GF-D8 (cell line): Measurements from ENCODE around the gene SLC9A4.
A peak's percentile ranks its signal among the peaks of the same experiment; 100 is the strongest.

ENCODE experiments used
- DNase-seq: peaks from one replicate; lab custom pipeline; 2025; lab: John Stamatoyannopoulos, UW

Gene SLC9A4

GRCh38 chr2:102502576-102502975, 29.6 kb downstream of the SLC9A4 start:
- no peak for DNase-seq

GRCh38 chr2:102504833-102505232, 31.8 kb downstream of the SLC9A4 start:
- no peak for DNase-seq

- DNase-seq, result no peak
Observed at GRCh38 chr2:102505290-102505689, 32.3 kb downstream of the SLC9A4 start.

- no peak for DNase-seq
Observed at GRCh38 chr2:102506743-102507142, 33.7 kb downstream of the SLC9A4 start.

- peak; percentile 49 for DNase-seq
Observed at GRCh38 chr2:102508863-102509262, 35.8 kb downstream of the SLC9A4 start.

DNA sequence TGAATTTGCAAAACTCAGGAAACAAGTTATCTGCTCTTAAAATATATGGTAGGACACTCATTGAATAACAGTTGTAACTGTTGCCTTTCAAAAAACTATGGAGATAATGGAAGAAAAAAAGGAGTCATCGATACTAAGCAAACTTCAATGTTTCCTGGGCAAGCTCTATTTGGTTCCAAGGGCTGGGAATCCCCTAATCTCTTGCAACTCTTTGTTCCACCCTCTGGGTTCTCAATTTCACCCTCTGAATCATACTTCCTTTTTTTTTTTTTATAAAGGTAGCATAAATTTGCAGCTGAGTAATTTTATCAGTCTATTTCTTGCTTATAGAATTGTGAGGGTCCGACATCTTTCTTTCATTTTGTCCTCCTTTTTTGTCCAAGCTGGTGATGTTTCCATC, 36.7 kb downstream of the SLC9A4 start:
- DNase-seq, result no peak

DNA sequence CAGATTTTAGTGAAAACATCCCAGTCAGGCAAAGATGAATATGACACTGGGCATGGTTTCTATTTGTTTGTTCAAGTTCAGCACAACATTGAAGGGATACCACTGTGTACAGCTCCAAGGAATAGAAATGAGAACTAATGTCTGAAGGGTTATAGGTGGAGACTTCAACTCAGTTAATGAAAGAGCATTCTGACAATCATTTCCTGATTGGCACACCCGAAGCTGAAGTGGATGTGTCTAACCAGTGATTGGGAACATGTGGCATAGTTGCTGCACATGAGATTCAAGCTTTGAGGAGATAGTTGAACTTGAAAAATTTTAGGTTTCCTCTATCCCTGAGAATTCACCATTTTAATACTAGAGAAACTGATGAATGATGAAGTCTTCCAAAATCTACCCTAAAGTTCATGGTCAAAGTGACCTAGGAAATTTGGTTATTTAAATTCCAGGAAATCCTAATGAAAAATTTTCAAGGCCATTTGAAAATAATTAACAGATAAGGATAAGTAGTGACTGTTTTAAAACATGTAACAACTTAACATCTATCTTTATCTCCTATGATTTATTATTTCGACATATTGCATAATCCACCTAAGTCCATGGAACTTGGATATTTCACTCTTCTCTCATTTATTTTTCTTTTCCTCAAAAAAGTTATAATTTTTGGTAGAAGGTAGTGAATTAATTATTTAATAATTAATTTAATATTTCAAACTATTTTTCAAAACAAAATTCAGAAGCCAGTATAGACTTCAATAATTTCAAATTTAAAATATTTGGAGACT, 38.0 kb downstream of the SLC9A4 start:
- DNase-seq, result no peak

GRCh38 chr2:102512161-102512560, 39.1 kb downstream of the SLC9A4 start:
- DNase-seq, result no peak

GRCh38 chr2:102513355-102513939, 40.4 kb downstream of the SLC9A4 start:
- DNase-seq, result no peak

GRCh38 chr2:102514061-102514785, 41.2 kb downstream of the SLC9A4 start:
- DNase-seq, result no peak

DNA sequence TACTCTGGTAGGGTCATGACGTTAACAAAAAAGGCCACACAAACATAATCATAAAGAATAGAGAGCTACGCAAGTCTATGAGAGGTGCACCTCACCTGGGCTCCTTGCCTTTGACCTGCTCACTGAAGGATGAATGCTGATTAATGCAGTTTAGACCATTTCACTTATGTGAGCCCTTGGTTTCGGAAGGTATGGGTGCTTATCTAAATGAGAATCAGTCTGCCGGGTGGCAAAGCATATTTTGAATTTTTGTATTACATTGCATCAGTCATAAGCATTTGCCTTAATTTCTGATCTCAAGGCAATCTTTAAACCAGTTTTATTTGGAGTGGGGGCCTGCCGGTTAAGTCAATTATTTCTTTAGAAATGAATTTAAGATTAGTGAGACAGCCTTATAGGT, 42.8 kb downstream of the SLC9A4 start:
- DNase-seq, result no peak

- DNase-seq, result no peak
Observed at GRCh38 chr2:102518170-102518569, 45.1 kb downstream of the SLC9A4 start.

DNA sequence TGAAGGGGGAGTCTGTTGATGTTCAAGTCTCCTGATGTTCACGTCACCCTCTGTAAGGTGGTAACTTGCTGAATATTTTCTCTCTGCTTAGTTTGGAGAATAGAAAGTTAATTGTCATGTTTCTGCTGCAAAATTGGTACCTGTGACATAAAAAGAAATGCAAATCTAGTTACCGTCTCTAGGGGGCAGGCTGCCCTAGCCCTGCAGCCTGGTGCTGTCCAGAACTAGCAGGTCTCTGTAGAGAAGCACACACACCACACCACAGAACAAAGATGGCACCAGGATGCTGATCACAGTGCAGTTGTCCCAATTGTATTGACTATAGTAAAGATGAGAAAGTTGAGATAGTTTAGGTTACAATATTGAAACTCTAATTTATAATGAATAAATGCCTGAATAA, 47.0 kb downstream of the SLC9A4 start:
- DNase-seq, result no peak

DNA sequence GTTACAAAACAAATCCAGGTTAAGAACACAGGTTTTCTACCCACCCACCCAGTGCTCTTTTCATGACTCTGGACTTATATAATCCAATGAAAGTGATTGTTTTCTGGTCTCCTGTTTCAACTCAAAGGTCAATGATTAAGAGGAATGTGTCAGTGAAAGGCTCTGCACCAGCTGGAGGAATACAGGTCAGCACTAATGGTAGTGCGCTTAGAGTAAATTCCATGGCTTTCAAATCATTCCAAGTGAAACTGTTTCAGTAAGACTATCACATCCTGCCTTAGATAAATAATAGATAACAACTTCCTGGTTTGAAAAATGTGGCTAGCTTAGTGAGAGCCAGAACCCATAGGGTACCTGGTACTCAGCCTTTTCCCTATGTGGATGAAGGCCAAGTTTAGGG, 47.8 kb downstream of the SLC9A4 start:
- DNase-seq, result no peak

GRCh38 chr2:102522162-102522561, 49.1 kb downstream of the SLC9A4 start:
- DNase-seq, result no peak

DNA sequence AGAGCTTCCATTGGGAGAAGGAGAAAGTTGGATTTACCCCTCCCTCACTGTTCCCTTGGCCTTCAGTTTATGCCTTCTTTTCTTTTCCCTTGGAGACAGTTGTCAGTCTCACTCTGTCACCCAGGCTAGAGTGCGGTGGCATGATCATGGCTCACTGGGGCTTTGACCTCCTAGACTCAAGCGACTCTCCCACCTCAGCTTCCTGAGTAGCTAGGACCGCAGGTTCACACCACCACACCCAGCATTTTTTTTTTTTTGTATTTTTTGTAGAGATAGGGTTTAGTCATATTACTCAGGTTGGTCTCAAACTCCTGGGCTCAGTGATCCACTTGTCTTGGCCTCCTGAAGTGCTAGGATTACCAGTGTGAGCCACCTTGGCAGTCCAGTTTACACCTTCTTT, 49.9 kb downstream of the SLC9A4 start:
- no peak for DNase-seq

DNA sequence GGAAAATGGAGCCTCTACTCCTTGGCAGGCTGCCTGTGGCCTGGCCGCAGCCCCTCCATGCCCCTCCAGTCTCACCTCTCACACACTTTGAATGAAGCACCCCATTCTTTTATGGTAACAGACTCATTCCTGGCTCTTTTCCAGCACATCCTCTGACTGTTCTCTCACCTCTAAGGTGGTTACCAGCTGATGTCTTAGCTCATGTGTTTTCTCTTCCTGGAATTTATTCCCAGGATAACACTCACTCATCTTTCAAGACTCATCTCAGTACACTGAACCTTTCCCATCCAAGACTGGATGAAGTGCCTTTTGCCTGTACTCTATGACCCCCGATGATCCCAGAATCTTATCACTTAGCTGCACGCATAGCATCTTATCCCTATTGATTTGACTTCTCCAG, 50.6 kb downstream of the SLC9A4 start:
- no peak for DNase-seq

DNA sequence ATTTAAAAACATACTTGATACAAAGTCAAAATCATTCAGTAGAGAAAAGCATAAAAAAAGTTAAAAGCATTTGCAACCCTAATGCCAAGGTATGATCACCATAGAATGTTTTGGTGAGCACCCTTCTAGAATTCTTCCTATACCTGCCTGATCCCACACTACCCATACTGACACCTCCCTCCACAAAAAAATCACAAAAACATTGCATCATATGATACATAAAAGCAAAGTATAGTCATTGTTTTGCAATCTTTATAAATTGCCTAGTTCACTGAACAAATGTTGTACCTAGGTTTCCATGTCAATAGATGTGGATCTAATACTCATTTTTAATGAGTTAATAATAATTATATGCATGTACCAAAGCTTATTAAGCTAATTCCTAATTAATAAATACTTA, 54.1 kb downstream of the SLC9A4 start:
- no peak for DNase-seq

- no peak for DNase-seq
Observed at GRCh38 chr2:102538491-102538890, 65.5 kb downstream of the SLC9A4 start.

- no peak for DNase-seq
Observed at GRCh38 chr2:102540882-102541281, 67.9 kb downstream of the SLC9A4 start.

- no peak for DNase-seq
Observed at GRCh38 chr2:102544182-102544581, 71.2 kb downstream of the SLC9A4 start.

GRCh38 chr2:102547462-102547861, 74.4 kb downstream of the SLC9A4 start:
- no peak for DNase-seq

DNA sequence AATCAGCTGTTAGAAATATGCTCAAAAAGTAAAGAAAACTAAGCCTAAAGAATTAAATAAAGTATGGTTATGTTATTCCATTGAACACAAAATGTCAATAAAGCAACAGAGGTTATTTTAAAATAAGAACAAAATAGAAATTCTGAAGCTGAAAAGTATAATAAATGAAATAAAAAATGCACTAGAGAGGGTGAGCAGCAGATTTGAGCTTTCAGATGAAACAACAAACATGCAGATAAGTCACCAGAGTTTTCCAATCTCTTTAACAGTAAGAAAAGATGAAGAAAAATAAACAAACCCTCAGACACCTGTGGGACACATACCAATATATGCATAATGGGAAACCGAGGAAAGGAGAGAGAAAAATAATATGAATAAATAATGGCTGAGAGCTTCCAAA, 76.0 kb downstream of the SLC9A4 start:
- DNase-seq, result no peak
